Peyer's patch (tissue), 4 donors: Measurements from ENCODE around the gene SMIM45.

ENCODE experiments used
- CTCF ChIP-seq, 6 experiments: fragments of 450-650 bp in 4 of 6; fragments of 200-600 bp in 2 of 6; sonication (generic) in 1 of 6; IDR thresholded peaks; one replicate each; pipeline ENCODE4 v1.5.1; 2017 to 2019; ENCODE audit warnings: antibody characterized with exemption in 6 of 6, mild to moderate bottlenecking in 3 of 6, moderate library complexity in 1 of 6
- POLR2A ChIP-seq, 2 donors: fragments of 450-650 bp; IDR thresholded peaks; one replicate each; pipeline ENCODE4 v1.5.1; 2017; ENCODE audit warnings: antibody characterized with exemption in 2 of 2, mild to moderate bottlenecking in 2 of 2, moderate library complexity in 2 of 2

DNA sequence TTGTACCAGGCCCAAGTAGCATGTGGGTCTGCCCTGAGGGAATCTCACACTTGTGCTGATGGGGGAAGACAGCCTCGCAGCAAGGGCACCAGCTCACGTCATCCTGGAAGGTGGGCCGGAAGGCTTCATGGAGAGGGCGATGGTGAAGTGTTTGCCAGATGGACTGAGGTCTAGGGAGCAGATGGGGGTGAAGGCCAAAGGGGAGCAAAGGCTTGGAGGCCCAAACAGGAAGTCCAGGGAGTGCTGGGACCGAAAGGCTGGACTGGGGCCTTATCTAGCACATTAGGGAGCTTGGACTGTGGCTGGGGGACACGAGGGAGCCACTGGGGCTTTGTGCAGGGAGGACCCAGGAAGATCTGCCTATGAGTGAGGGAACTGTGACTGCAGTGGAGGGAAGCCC lies 24.1 kb upstream of the SMIM45 start:
- no peak for TF ChIP-seq CTCF (IDR thresholded peaks at IDR 0.05)
- no peak for TF ChIP-seq POLR2A (IDR thresholded peaks at IDR 0.05)
